Putamen (tissue), 1 donor: ENCODE results near the gene IL10RA.
"Not testable (repeated sequence)": the region's sequence is repeated elsewhere in the genome, so short reads cannot be mapped to it uniquely, and the experiment has no call there.

Experiments used
- DNase-seq: peaks from one replicate; pipeline ENCODE4 v3.0.0-alpha.2; 2016; ENCODE audit warnings: low spot score

IL10RA gene

DNA sequence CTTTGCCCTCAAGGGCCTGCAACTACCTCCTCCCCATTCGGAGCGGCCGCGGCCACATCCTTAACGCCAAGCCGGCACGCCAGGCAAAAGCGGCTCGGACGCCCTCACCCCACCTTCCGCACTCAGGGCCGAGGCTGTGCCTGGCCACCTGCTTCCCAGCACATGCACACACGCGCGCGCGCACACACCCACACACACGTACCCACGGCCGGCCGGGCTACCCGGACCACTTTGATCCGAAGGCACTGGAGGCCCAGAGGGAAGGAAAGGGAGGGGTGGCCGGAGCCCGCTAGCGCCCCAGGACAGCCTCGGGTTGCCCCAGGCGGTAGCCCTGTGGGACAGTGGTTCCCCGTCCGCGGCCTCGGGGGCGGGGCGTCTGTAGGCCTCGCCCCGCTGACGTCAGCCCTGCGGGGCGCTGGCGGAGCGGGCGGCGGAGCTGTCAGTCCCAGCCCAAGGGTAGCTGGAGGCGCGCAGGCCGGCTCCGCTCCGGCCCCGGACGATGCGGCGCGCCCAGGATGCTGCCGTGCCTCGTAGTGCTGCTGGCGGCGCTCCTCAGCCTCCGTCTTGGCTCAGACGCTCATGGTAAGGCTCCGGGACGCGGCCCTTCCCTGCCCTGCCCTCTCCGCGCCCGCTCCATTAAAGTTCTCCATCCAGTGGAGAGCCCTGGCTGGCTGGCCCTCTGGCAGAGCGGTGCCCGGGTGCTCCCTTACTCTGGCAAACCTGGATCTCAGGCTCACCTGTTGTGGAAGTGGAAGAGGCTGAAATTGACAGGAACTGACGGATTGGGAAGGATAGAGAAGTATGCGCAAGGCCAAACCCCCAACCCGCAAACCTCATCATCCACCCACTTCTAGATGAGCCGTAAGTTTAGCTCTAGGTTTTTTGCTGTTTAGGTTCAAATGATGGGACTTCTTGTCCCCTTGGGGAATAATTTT is at the start of gene IL10RA:
Gene IL10RA, plus strand, starts transcription at position 442 of the 935 bp plus-strand sequence. Its CDS starts 74 bp downstream, at position 516.
- DNase-seq, result peak; percentile 75

DNA sequence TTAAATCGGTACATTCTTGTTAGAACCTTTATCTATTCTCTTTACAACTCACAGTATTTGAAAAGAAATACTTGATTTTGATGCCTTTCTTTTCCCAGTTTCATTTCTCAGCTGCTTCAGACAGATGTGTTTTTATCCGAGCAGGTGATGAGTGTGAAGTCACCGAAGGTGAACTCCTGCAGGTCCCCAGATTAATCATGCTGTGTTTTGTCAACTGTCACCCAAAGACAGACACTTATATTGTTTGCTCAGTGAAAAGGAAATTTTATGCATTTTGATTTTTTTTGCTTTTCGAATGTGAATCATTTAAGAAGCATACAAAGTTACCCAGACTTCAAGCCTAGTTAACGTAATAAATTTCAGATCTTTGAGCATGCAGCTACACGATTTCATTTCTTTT is 49.2 kb upstream of the IL10RA start:
- no peak for DNase-seq

DNA sequence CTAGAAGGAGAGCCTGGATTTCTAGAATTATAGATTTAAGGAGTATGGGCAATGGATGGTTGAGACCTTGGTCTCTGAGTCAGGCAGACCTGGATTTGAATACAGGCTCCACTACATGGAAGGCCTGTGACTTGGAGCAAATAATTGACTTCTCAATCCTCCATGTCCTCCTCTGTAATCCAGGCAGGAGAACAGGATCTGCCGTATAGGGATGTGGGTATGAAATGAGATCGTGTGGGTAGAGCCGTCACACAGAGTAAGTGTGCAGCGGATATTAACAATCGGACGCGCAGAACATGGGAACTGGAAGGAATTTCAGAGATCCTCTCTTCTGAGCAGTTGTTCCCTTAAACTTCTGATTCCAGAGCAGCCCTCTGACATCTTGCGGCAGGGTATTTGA is 45.5 kb upstream of the IL10RA start:
- no peak for DNase-seq

GRCh38 chr11:117941163-117941707 is 45.0 kb upstream of the IL10RA start:
- DNase-seq, result no peak

DNA sequence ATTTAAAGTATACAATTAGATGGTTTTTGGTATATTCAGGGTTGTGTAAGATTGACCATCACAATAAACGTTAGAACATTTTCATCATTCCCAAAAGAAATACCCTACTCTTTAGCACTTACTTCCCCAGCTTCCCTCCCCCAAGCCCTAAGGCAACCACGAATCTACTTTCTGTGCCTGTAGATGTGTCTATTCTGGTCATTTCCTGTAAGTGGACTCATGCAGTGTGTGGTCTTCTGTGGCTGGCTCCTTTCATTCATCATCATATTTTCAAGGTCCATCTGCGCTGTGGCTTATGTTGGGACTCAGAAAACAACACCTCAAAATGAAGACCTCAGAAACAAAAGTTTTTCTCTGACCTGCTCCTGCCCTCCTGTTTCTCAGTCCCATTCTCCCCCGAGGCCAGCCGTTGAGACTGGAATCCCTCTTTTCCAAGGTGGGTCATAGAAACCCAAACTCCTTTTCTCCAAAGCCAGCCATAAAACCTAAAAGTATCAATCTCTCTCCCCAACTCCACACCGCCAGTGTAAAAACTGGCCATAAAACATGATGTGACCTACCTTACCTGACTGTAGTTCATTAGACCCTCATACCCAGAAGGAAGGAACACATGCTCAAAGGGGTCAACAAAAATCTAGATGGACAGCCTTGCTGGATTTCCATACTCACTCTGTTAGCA is 44.1 kb upstream of the IL10RA start:
- no peak for DNase-seq

- no peak for DNase-seq
These were observed 41.6 kb upstream of the IL10RA start for GRCh38 chr11:117944554-117944953.

GRCh38 chr11:117945047-117945810 is 41.0 kb upstream of the IL10RA start:
- DNase-seq, result no peak

GRCh38 chr11:117946156-117946841 is 39.9 kb upstream of the IL10RA start:
- DNase-seq, result no peak

DNA sequence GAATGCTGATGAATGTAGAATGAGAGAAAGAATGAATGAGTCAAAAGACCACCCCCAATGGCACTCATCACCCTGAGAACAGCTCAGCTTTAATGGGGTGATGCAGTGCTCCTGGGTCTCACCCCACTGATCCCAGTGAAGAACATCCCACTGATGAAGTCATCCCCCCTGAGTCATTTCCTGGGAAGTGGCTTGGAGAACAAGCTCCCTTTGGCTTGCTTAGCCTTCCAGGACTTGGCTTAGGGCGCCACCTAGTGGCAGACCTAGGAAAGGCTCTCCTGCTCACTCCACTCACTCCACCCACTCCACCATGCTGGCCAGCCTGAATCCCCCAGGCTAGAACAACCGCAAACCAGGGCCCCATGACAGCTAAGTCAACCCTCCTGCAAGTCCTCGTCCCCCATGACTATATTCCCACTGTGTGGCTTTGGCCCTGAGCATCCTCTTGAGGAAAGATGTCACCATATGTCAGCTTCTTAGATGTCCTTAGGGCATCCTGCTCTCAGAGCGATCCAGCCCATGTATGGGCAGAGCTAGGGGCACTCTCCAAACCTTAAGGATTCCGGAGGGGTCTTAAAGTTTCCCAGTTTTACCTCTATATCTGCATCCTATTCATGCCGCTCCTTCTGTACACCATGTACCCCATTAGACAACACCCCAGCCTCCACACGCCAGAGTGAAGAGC is 39.2 kb upstream of the IL10RA start:
- DNase-seq, result peak; percentile 78

- DNase-seq, result not testable (repeated sequence)
These were observed 38.4 kb upstream of the IL10RA start for GRCh38 chr11:117947751-117948150.

DNA sequence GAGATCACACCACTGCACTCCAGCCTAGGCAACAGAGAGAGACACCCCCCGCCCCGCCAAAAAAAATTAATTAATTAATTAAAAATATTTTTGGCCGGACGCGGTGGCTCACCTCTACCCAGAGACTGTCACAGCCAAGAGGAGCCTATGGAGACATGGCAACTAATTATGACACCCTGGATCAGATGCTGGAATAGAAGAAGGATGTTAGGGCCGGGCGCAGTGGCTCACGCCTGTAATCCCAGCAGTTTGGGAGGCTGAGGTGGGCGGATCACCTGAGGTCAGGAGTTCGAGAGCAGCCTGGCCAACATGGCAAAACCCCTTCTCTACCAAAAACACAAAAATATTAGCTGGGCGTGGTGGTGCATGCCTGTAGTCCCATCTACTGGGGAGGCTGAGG is 37.7 kb upstream of the IL10RA start:
- not testable (repeated sequence) for DNase-seq

- no peak for DNase-seq
These were observed 37.1 kb upstream of the IL10RA start for GRCh38 chr11:117949062-117949461.

- DNase-seq, result no peak
These were observed 35.9 kb upstream of the IL10RA start for GRCh38 chr11:117950301-117950700.

DNA sequence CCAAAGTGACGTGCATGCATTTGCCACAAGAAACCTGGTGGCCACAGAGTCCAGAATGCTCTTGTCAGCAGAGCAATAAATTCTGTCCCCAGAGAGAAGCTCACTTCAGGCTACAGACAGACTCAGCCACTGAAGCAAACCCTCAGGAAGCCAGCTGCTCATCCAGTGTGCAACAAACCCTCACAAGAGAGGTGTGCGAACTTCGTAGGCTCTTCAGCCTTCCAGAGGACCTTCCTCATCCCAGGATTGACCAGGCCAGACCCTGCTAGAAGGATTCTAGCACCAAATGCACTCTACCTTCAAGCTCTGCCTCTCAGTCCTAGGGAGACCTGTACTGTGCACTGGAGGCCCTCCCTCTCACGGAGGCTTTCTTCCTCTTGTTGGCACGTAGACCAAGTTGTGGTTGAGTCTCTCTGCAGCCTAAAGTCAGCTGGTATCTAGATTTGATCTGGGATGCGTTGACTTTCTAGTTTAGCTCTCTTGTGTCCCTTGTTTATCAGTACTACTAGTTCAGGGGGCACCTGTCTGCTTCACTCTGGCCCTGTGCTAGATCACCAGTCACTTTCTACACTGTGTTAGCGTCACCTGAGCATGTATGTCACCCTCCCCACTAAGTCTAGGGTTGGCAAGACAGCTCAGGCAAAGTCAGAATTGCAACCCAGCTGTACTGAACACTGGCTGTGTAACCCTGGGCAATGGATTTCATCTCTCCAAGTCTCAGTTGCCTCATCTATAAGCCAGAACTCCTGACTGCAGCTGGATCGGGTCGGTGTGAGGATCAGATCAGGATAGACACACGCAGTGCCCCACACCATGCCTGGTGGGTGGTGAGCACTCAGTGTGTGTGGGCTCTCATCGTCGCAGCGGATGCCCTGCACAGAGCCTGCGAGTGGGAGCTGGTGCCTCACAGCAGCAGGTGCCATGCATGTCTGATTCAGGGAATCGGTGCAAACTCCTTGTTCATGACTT is 34.9 kb upstream of the IL10RA start:
- no peak for DNase-seq

DNA sequence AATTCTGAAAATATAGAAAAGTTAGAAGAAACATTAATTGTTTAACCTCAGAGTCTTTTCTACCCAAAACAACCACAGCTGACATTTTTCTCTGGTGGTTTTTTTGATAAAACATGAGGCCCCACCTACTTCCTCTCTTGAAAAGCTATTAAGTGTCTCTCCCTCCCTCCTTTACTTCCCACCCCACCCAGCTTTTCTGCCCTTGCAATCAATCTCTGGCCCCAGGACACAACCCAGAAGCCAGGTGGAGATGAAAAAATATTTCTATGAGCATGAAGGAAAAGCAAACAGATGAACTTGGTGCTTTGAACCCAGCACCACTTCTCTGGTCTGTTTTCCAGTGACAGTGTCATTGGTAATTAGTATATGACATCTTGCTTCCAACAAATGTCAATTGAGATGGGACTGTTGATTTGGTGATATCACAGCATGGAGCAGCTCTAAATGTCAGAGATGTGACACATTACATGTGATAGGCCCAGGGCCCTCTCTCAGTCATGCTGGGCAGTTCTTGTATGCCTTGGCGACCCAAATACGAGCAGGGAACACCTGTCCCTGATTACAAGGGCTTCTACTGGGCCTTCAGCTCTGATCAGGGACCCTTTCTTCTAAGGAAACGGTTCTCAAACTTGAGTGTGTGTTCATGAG is 33.0 kb upstream of the IL10RA start:
- DNase-seq, result no peak

- no peak for DNase-seq
These were observed 27.2 kb upstream of the IL10RA start for GRCh38 chr11:117958949-117959348.

DNA sequence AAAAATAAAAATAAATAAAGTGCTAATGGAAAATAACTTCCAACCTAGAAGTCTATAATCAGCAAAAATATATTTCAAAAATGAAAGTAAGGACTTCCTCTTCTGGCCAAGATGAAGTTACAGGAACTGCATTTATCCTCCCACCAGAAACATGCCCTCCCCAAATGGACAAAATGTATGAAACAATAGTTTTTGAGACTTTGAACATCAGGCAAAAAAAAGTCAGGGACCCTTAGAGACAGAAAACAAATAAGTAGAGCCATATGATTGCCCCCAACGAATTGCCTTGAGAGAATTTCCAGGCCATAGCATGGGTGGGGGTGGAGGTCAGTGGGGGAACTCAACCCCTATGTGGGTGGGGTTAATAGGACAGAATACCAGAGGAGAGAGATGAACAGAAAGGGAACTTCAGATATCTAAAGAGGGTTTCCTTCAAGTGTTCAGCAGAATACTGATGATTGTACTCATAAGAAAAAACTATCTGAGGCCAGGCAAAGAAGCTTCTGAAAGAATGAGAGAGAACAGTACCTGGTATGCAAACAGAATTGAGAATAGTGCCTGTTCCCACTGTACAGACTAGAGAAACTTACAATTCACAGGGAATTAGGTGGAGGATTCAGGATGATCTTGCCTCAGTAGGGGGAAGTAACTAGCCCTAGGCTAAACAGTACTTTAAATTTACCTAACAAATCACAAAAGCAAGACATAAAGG is 26.6 kb upstream of the IL10RA start:
- no peak for DNase-seq

DNA sequence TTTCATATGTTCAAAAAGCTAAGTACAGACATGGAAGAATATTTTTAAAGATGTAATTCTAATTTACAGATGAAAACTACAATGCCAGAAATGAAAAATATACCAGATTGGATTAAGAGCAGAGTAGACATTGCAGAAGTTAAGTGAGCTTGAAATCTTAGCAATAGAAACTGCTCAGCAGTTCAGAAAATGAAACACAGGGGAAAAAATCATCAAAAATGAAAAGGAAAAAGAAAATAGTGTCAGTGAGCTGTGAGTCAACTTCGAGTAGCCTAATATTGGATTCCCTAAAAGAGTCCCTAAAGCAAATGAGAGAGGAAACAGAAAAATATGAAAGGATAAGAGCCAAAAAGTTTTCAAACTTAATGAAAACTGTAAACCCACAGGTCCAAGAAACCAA is 25.8 kb upstream of the IL10RA start:
- DNase-seq, result no peak

GRCh38 chr11:117961896-117962295 is 24.3 kb upstream of the IL10RA start:
- no peak for DNase-seq
